GM12892 (cell line): ENCODE data around the gene KIF17.

ENCODE experiments used
- POLR2A ChIP-seq: IDR thresholded peaks from 2 replicates; pipeline ENCODE4 v1.6.1; 2011; ENCODE audit warnings: low read depth, low read length, control low read depth
- POLR2AphosphoS5 ChIP-seq: IDR thresholded peaks from 2 replicates; pipeline ENCODE4 v1.6.1; 2011; ENCODE audit warnings: low read depth, low read length, control low read depth
- TAF1 ChIP-seq: IDR thresholded peaks from 2 replicates; pipeline ENCODE4 v1.6.1; 2011; ENCODE audit warnings: low read depth, mild to moderate bottlenecking, control low read depth, low read length, borderline replicate concordance

DNA sequence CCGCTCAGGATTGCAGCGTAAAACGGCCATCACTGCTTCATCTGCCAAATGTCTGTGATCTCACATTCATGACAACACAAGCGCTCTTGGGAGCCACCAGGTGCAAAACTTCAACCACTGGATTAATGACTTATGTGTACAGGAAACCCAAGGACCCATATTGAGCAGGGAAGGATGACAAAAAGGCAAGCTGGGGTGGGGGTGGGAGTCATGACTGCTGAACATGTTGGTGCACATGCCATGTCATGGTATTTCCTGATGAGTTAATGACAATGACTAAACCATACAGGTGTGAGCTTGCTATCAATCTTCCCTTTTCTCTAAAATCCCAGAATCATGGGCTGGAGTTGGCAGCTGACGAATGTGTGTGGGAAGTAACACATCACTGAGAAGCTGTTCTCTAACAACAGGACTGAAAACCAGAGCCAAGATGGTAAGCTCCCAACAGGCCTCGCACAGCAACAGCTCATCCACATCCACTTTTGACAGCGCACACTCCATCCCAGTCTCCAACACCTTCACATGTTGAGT, 17.8 kb upstream of the KIF17 start:
- TF ChIP-seq POLR2A (no peak), POLR2AphosphoS5 (no peak), TAF1 (no peak)
